Liver (tissue), 9 donors: ENCODE measurements around the gene CBX8. TPM values are rescaled to one million over a fixed set of nuclear protein-coding genes. Genes with fewer than 3 reads are reported as not detected.

Experiments
- DNase-seq: peaks from one replicate; pipeline ENCODE4 v3.0.0-alpha.2; 2017; ENCODE audit warnings: low spot score
- H3K27ac ChIP-seq, 2 donors: one replicate each; pipeline ENCODE4 v1.7.0; 2013; ENCODE audit warnings: inconsistent platforms in 2 of 2, low read length in 2 of 2, control low read depth in 1 of 2, low read depth in 1 of 2, mild to moderate bottlenecking in 1 of 2
- H3K27me3 ChIP-seq, 4 donors: one replicate each; pipeline versions ENCODE4 v1.6.1 to v1.7.0; 2013; ENCODE audit warnings: low read length in 3 of 4, inconsistent platforms in 1 of 4, mild to moderate bottlenecking in 1 of 4, moderate library complexity in 1 of 4; ENCODE audit not compliant: control insufficient read depth in 4 of 4, insufficient read depth in 4 of 4
- H3K36me3 ChIP-seq, 4 donors: one replicate each; pipeline versions ENCODE4 v1.6.1 to v1.7.0; 2013; ENCODE audit warnings: low read length in 3 of 4, mild to moderate bottlenecking in 3 of 4, low read depth in 1 of 4, moderate library complexity in 1 of 4; ENCODE audit not compliant: control insufficient read depth in 4 of 4, insufficient read depth in 3 of 4
- H3K4me1 ChIP-seq, 4 donors: one replicate each; pipeline versions ENCODE4 v1.6.1 to v1.7.0; 2013; ENCODE audit warnings: low read length in 3 of 4, mild to moderate bottlenecking in 3 of 4, moderate library complexity in 1 of 4; ENCODE audit not compliant: control insufficient read depth in 4 of 4, insufficient read depth in 4 of 4
- H3K4me3 ChIP-seq, 3 donors: one replicate each; pipeline versions ENCODE4 v1.6.1 to v1.7.0; 2013; ENCODE audit warnings: low read length in 3 of 3, control low read depth in 1 of 3, low read depth in 1 of 3, mild to moderate bottlenecking in 1 of 3
- H3K9ac ChIP-seq, 2 donors: one replicate each; pipeline ENCODE4 v1.7.0; 2013; ENCODE audit warnings: low read length in 2 of 2, mild to moderate bottlenecking in 2 of 2, moderate library complexity in 2 of 2, control low read depth in 1 of 2, low read depth in 1 of 2
- H3K9me3 ChIP-seq, 4 donors: one replicate each; pipeline versions ENCODE4 v1.6.1 to v1.7.0; 2013; ENCODE audit warnings: low read length in 3 of 4; ENCODE audit not compliant: control insufficient read depth in 4 of 4
- FOXA2 ChIP-seq: IDR thresholded peaks from 2 replicates; pipeline ENCODE4 v1.6.1; 2016; ENCODE audit warnings: antibody characterized with exemption
- GABPA ChIP-seq, 2 donors: IDR thresholded peaks in 1 of 2; conservative IDR thresholded peaks in 1 of 2; 2 replicates each; pipeline ENCODE4 v1.6.1; 2016; ENCODE audit warnings: antibody characterized with exemption in 2 of 2, mild to moderate bottlenecking in 1 of 2, moderate library complexity in 1 of 2
- HNF4A ChIP-seq, 2 donors: conservative IDR thresholded peaks; 2 replicates each; pipeline ENCODE4 v1.6.1; 2016; ENCODE audit warnings: antibody characterized with exemption in 2 of 2, mild to moderate bottlenecking in 2 of 2
- JUND ChIP-seq, 2 donors: IDR thresholded peaks; 2 replicates each; pipeline ENCODE4 v1.6.1; 2016; ENCODE audit warnings: antibody characterized with exemption in 2 of 2
- NR2F2 ChIP-seq: IDR thresholded peaks from 2 replicates; pipeline ENCODE4 v1.6.1; 2016; ENCODE audit warnings: antibody characterized with exemption
- RAD21 ChIP-seq, 2 donors: IDR thresholded peaks; 2 replicates each; pipeline ENCODE4 v1.6.1; 2016; ENCODE audit warnings: antibody characterized with exemption in 2 of 2, mild to moderate bottlenecking in 2 of 2
- RXRA ChIP-seq, 2 donors: IDR thresholded peaks; 2 replicates each; pipeline ENCODE4 v1.6.1; 2017 to 2018; ENCODE audit warnings: antibody characterized with exemption in 2 of 2, mild to moderate bottlenecking in 1 of 2
- SP1 ChIP-seq: IDR thresholded peaks from 2 replicates; pipeline ENCODE4 v1.6.1; 2018; ENCODE audit warnings: antibody characterized with exemption, mild to moderate bottlenecking
- TAF1 ChIP-seq: conservative IDR thresholded peaks from 2 replicates; pipeline ENCODE4 v1.6.1; 2016; ENCODE audit warnings: antibody characterized with exemption, mild to moderate bottlenecking
- YY1 ChIP-seq: IDR thresholded peaks from 2 replicates; pipeline ENCODE4 v1.6.1; 2016; ENCODE audit warnings: antibody characterized with exemption, mild to moderate bottlenecking
- WGBS: extraction: QIAGEN DNeasy Blood & Tissue Kit; methylation state at CpG from one replicate; pipeline ENCODE4 v1.1.7; 2013; 5-methylcytosine and 5-hydroxymethylcytosine counted together
- polyA plus RNA-seq, 2 donors: library from polyadenylated mRNA; stranded (reverse) in 1 of 2; unstranded in 1 of 2; fragments of 200-250 nt in 1 of 2; fragments of >200 nt in 1 of 2; fragmentation: Nextera tagmentation in 1 of 2; extraction: Ambion mirVana in 1 of 2; gene quantifications; one replicate each; pipeline versions ENCODE4 v1.2.1 to v1.2.3, GENCODE V29; 2013 to 2015
- total RNA-seq, 2 donors: library from RNA; depleted of rRNA; stranded (reverse); fragments of >200 nt; gene quantifications; one replicate each; pipeline ENCODE4 v1.2.3, GENCODE V29; 2014
- TF ChIP-seq, protein P1 (sequence below): IDR thresholded peaks from 2 replicates; pipeline ENCODE4 v1.6.1; 2016; ENCODE audit warnings: antibody characterized with exemption
- TF ChIP-seq, protein P2 (sequence below): fragments of 150-350 bp; IDR thresholded peaks from 2 replicates; pipeline ENCODE4 v1.5.1; 2017; ENCODE audit warnings: improper control_type of control experiment, low read depth, low read length; ENCODE audit not compliant: missing input control
- TF ChIP-seq, protein P3 (sequence below): IDR thresholded peaks from 2 replicates; pipeline ENCODE4 v1.6.1; 2016; ENCODE audit warnings: antibody characterized with exemption
- TF ChIP-seq, protein P4 (sequence below): IDR thresholded peaks from 2 replicates; pipeline ENCODE4 v1.6.1; 2016; ENCODE audit warnings: antibody characterized with exemption, mild to moderate bottlenecking
- TF ChIP-seq, protein P5 (sequence below): IDR thresholded peaks from 2 replicates; pipeline ENCODE4 v1.6.1; 2016; ENCODE audit warnings: antibody characterized with exemption
- donor health status: healthy.
- donor health status: healthy.
- donor health status: healthy.
- donor health status: healthy.
- donor health status: healthy.

CBX8 gene
- total and polyA plus RNA-seq, 4 donors, result 0.75 to 2.7 (median 1.9) TPM

DNA sequence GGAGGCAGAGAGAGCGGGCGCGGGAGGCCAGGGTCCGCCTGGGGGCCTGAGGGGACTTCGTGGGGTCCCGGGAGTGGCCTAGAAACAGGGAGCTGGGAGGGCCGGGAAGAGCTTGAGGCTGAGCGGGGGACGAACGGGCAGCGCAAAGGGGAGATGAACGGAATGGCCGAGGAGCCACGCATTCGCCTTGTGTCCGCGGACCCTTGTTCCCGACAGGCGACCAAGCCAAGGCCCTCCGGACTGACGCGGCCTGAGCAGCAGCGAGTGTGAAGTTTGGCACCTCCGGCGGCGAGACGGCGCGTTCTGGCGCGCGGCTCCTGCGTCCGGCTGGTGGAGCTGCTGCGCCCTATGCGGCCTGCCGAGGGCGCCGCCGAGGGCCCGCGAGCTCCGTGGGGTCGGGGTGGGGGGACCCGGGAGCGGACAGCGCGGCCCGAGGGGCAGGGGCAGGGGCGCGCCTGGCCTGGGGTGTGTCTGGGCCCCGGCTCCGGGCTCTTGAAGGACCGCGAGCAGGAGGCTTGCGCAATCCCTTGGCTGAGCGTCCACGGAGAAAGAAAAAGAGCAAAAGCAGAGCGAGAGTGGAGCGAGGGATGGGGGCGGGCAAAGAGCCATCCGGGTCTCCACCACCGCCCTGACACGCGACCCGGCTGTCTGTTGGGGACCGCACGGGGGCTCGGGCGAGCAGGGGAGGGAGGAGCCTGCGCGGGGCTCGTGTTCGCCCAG is 43.6 kb upstream of the CBX8 start:
- H3K36me3 ChIP-seq, result no peaks in the 10 kb centered on the region
- WGBS, result 7% methylated on average over 74 of the region's 74 CpGs
- no peaks in the 10 kb centered on the region for H3K27me3 ChIP-seq
- H3K4me3 ChIP-seq, result peak overlapping the region in 1 of 3 donors; percentile 66
- peak overlapping the region; percentile 71 to 91 for H3K27ac ChIP-seq
- TF ChIP-seq JUND (IDR thresholded peaks at IDR 0.05) (no peak), FOXA2 (no peak), GABPA (IDR thresholded peaks at IDR 0.05 in 1 of 2, conservative IDR thresholded peaks at IDR 0.05 in 1 of 2) (no peak), HNF4A (conservative IDR thresholded peaks at IDR 0.05) (no peak), SP1 (no peak), RAD21 (IDR thresholded peaks at IDR 0.05) (no peak), TAF1 (no peak), YY1 (no peak), NR2F2 (no peak), RXRA (IDR thresholded peaks at IDR 0.05) (no peak)
- TF ChIP-seq, protein P1, sequence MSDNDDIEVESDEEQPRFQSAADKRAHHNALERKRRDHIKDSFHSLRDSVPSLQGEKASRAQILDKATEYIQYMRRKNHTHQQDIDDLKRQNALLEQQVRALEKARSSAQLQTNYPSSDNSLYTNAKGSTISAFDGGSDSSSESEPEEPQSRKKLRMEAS, result no peak
- TF ChIP-seq, protein P2, sequence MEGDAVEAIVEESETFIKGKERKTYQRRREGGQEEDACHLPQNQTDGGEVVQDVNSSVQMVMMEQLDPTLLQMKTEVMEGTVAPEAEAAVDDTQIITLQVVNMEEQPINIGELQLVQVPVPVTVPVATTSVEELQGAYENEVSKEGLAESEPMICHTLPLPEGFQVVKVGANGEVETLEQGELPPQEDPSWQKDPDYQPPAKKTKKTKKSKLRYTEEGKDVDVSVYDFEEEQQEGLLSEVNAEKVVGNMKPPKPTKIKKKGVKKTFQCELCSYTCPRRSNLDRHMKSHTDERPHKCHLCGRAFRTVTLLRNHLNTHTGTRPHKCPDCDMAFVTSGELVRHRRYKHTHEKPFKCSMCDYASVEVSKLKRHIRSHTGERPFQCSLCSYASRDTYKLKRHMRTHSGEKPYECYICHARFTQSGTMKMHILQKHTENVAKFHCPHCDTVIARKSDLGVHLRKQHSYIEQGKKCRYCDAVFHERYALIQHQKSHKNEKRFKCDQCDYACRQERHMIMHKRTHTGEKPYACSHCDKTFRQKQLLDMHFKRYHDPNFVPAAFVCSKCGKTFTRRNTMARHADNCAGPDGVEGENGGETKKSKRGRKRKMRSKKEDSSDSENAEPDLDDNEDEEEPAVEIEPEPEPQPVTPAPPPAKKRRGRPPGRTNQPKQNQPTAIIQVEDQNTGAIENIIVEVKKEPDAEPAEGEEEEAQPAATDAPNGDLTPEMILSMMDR, result no peak
- TF ChIP-seq, protein P3, sequence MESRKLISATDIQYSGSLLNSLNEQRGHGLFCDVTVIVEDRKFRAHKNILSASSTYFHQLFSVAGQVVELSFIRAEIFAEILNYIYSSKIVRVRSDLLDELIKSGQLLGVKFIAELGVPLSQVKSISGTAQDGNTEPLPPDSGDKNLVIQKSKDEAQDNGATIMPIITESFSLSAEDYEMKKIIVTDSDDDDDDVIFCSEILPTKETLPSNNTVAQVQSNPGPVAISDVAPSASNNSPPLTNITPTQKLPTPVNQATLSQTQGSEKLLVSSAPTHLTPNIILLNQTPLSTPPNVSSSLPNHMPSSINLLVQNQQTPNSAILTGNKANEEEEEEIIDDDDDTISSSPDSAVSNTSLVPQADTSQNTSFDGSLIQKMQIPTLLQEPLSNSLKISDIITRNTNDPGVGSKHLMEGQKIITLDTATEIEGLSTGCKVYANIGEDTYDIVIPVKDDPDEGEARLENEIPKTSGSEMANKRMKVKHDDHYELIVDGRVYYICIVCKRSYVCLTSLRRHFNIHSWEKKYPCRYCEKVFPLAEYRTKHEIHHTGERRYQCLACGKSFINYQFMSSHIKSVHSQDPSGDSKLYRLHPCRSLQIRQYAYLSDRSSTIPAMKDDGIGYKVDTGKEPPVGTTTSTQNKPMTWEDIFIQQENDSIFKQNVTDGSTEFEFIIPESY, result no peak
- TF ChIP-seq, protein P4, sequence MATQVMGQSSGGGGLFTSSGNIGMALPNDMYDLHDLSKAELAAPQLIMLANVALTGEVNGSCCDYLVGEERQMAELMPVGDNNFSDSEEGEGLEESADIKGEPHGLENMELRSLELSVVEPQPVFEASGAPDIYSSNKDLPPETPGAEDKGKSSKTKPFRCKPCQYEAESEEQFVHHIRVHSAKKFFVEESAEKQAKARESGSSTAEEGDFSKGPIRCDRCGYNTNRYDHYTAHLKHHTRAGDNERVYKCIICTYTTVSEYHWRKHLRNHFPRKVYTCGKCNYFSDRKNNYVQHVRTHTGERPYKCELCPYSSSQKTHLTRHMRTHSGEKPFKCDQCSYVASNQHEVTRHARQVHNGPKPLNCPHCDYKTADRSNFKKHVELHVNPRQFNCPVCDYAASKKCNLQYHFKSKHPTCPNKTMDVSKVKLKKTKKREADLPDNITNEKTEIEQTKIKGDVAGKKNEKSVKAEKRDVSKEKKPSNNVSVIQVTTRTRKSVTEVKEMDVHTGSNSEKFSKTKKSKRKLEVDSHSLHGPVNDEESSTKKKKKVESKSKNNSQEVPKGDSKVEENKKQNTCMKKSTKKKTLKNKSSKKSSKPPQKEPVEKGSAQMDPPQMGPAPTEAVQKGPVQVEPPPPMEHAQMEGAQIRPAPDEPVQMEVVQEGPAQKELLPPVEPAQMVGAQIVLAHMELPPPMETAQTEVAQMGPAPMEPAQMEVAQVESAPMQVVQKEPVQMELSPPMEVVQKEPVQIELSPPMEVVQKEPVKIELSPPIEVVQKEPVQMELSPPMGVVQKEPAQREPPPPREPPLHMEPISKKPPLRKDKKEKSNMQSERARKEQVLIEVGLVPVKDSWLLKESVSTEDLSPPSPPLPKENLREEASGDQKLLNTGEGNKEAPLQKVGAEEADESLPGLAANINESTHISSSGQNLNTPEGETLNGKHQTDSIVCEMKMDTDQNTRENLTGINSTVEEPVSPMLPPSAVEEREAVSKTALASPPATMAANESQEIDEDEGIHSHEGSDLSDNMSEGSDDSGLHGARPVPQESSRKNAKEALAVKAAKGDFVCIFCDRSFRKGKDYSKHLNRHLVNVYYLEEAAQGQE, result no peak
- TF ChIP-seq, protein P5, sequence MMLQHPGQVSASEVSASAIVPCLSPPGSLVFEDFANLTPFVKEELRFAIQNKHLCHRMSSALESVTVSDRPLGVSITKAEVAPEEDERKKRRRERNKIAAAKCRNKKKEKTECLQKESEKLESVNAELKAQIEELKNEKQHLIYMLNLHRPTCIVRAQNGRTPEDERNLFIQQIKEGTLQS, result no peak
- H3K9me3 ChIP-seq, result no peaks in the 10 kb centered on the region
- no peak overlapping the region for H3K9ac ChIP-seq
- peaks cover 32 to 83% (median 50%) of the 10 kb centered on the region in 4 donors for H3K4me1 ChIP-seq
- DNase-seq, result no peak
